Ovary (tissue), 9 donors: Measurements from ENCODE around the gene NFKB2. TPM values are rescaled to one million over a fixed set of nuclear protein-coding genes. Genes with fewer than 3 reads are reported as not detected.

Experiments
- DNase-seq, 5 donors: peaks; one replicate each; pipeline ENCODE4 v3.0.0-alpha.2; 2019 to 2020
- H3K27ac ChIP-seq, 2 donors: fragments of 200-600 bp; one replicate each; pipeline versions ENCODE4 v1.5.1 to v1.8.0; 2019 to 2022
- H3K27me3 ChIP-seq: fragments of 200-600 bp; one replicate; pipeline ENCODE4 v1.8.0; 2022
- H3K36me3 ChIP-seq: fragments of 200-600 bp; sonication (generic); one replicate; pipeline ENCODE4 v1.5.1; 2019
- H3K4me1 ChIP-seq: one replicate; pipeline ENCODE4 v1.8.1; 2013; ENCODE audit warnings: mild to moderate bottlenecking, moderate library complexity; ENCODE audit not compliant: insufficient read depth
- H3K4me3 ChIP-seq: fragments of 200-600 bp; sonication (generic); one replicate; pipeline ENCODE4 v1.5.1; 2017
- H3K9me3 ChIP-seq, 2 donors: fragments of 200-600 bp in 1 of 2; sonication (generic) in 1 of 2; one replicate each; pipeline versions ENCODE4 v1.5.1 to v1.8.1; 2013 to 2019; ENCODE audit warnings: mild to moderate bottlenecking in 1 of 2, moderate library complexity in 1 of 2
- CTCF ChIP-seq, 3 donors: fragments of 450-650 bp in 2 of 3; fragments of 200-600 bp in 1 of 3; IDR thresholded peaks; one replicate each; pipeline versions ENCODE4 v1.5.1 to v1.8.0; 2016 to 2022; ENCODE audit warnings: antibody characterized with exemption in 3 of 3, mild to moderate bottlenecking in 1 of 3
- EP300 ChIP-seq: sonication (generic); formaldehyde crosslinking; IDR thresholded peaks from one replicate; pipeline ENCODE4 v1.6.1; 2017; ENCODE audit warnings: antibody characterized with exemption
- POLR2A ChIP-seq: fragments of 450-650 bp; IDR thresholded peaks from one replicate; pipeline ENCODE4 v1.6.1; 2017; ENCODE audit warnings: antibody characterized with exemption, mild to moderate bottlenecking, moderate library complexity
- WGBS, 3 donors: extraction: QIAGEN DNeasy Blood & Tissue Kit in 1 of 3; methylation state at CpG; one replicate each; pipeline versions ENCODE4 v1.1.5 to v1.1.7; 2013 to 2017; 5-methylcytosine and 5-hydroxymethylcytosine counted together
- intact Hi-C, 4 donors: fragments of 100-400 bp; cut with DNase I; formaldehyde crosslinking; loops; one replicate each; pipeline versions ENCODE4 v1.11.0 to v1.15.1; 2022 to 2023
- polyA plus RNA-seq, 2 donors: library from polyadenylated mRNA; stranded (reverse); fragments of 200-250 nt in 1 of 2; fragments of 350-450 nt in 1 of 2; fragmentation: Illumina TruSeq in 1 of 2; extraction: RNeasy Lipid Tissue Mini Kit (QIAGEN cat#74804) in 1 of 2; gene quantifications; one replicate each; pipeline ENCODE4 v1.2.3, GENCODE V29; 2013 to 2014
- total RNA-seq, 7 donors: library from RNA; depleted of rRNA in 2 of 7; stranded (reverse); fragments of >200 nt in 2 of 7; fragmentation: NEBNext Ultra II Directional in 3 of 7; extraction: Animal tissue kit (Norgen Biotek cat#: 25700) in 3 of 7; gene quantifications; one replicate each; pipeline versions ENCODE4 v1.1.0 to v1.2.4, GENCODE V29; 2016 to 2023
- donor health status: DM: no; HTN: no; CAD: no; lungs with moderate emphysema.
- donor health status: DM: no; HTN: no; CAD: no.
- donor health status: Bipolar disorder and iron deficiency.
- donor health status: DM: yes; HTN: yes; CAD: no.
- donor health status: DM: no; HTN: no; CAD: no.
- donor health status: DM: yes; HTN: yes; CAD: no.

Gene NFKB2
- total and polyA plus RNA-seq, 9 donors = 16.3 to 42.6 (median 32.7) TPM

GRCh38 chr10:102371295-102371694 is 24.2 kb upstream of the NFKB2 start:
- Histone ChIP-seq H3K4me3 (no peak overlapping the region), H3K36me3 (no peaks in the 10 kb centered on the region)
- intact Hi-C loops = no loop called here

GRCh38 chr10:102375250-102375649 is 20.3 kb upstream of the NFKB2 start:
- H3K36me3 ChIP-seq = no peaks in the 10 kb centered on the region
- no peak overlapping the region for H3K4me3 ChIP-seq
- WGBS, 3 donors = 84 to 88% (median 87%) methylated on average over 7 of the region's 7 CpGs
- H3K27ac ChIP-seq = no peak overlapping the region
- DNase-seq = no peak
- no peak for TF ChIP-seq CTCF (IDR thresholded peaks at IDR 0.05)
- no peak for TF ChIP-seq POLR2A
- TF ChIP-seq EP300 = no peak
- no peaks in the 10 kb centered on the region for H3K9me3 ChIP-seq
- no peaks in the 10 kb centered on the region for H3K4me1 ChIP-seq
- no peaks in the 10 kb centered on the region for H3K27me3 ChIP-seq
- intact Hi-C loops = no loop called here

More at GRCh38 chr10:102371295-102371694, 24.2 kb upstream of the NFKB2 start:
- TF ChIP-seq CTCF (IDR thresholded peaks at IDR 0.05) (no peak), EP300 (no peak), POLR2A (no peak)
- WGBS, 3 donors = 97 to 100% (median 100%) methylated on average over 2 of the region's 2 CpGs
- no peak for DNase-seq
- H3K27me3 ChIP-seq = no peaks in the 10 kb centered on the region
- H3K9me3 ChIP-seq = no peaks in the 10 kb centered on the region
- no peak overlapping the region for H3K27ac ChIP-seq
- no peaks in the 10 kb centered on the region for H3K4me1 ChIP-seq

- no peaks in the 10 kb centered on the region for H3K9me3 ChIP-seq
- no peak for TF ChIP-seq CTCF (IDR thresholded peaks at IDR 0.05)
- no peak for TF ChIP-seq POLR2A
- no peak for TF ChIP-seq EP300
- no peaks in the 10 kb centered on the region for H3K4me1 ChIP-seq
- H3K27ac ChIP-seq = no peak overlapping the region
- no peak for DNase-seq
- intact Hi-C loops = no loop called here
- H3K27me3 ChIP-seq = no peaks in the 10 kb centered on the region
- H3K36me3 ChIP-seq = no peaks in the 10 kb centered on the region
- 68 to 88% (median 83%) methylated on average over 2 of the region's 2 CpGs for WGBS, 3 donors
- H3K4me3 ChIP-seq = no peak overlapping the region
Measured at GRCh38 chr10:102375867-102376266, 19.6 kb upstream of the NFKB2 start.

GRCh38 chr10:102376901-102377300 is 18.6 kb upstream of the NFKB2 start:
- Histone ChIP-seq H3K27ac (no peak overlapping the region), H3K36me3 (no peaks in the 10 kb centered on the region), H3K4me1 (no peaks in the 10 kb centered on the region), H3K27me3 (no peaks in the 10 kb centered on the region), H3K9me3 (no peaks in the 10 kb centered on the region), H3K4me3 (no peak overlapping the region)
- 90 to 91% (median 91%) methylated on average over 12 of the region's 12 CpGs for WGBS, 3 donors
- intact Hi-C loops = no loop called here
- DNase-seq = no peak
- no peak for TF ChIP-seq CTCF (IDR thresholded peaks at IDR 0.05)
- no peak for TF ChIP-seq POLR2A
- TF ChIP-seq EP300 = no peak

GRCh38 chr10:102379383-102379782 is 16.1 kb upstream of the NFKB2 start:
- Histone ChIP-seq H3K27me3 (no peaks in the 10 kb centered on the region), H3K27ac (no peak overlapping the region), H3K9me3 (no peaks in the 10 kb centered on the region), H3K4me3 (no peak overlapping the region), H3K36me3 (no peaks in the 10 kb centered on the region), H3K4me1 (no peaks in the 10 kb centered on the region)
- intact Hi-C loops = no loop called here
- DNase-seq = no peak
- TF ChIP-seq EP300 (no peak), POLR2A (no peak), CTCF (IDR thresholded peaks at IDR 0.05) (no peak)
- WGBS, 3 donors = 92 to 96% (median 95%) methylated on average over 6 of the region's 6 CpGs
